Stimulated activated CD4-positive, alpha-beta T cell treated with anti-CD3 and anti-CD28 coated beads, Interleukin-4, amount 100 ng/mL, for 4 hours (primary cell): ENCODE results near the gene CAPN5.
"Not testable (repeated sequence)": the region's sequence is repeated elsewhere in the genome, so short reads cannot be mapped to it uniquely, and the experiment has no call there.

Source experiments
- DNase-seq, 2 experiments: peaks; one replicate each; pipeline ENCODE4 v3.0.0-alpha.2; 2020

The CAPN5 gene

DNA sequence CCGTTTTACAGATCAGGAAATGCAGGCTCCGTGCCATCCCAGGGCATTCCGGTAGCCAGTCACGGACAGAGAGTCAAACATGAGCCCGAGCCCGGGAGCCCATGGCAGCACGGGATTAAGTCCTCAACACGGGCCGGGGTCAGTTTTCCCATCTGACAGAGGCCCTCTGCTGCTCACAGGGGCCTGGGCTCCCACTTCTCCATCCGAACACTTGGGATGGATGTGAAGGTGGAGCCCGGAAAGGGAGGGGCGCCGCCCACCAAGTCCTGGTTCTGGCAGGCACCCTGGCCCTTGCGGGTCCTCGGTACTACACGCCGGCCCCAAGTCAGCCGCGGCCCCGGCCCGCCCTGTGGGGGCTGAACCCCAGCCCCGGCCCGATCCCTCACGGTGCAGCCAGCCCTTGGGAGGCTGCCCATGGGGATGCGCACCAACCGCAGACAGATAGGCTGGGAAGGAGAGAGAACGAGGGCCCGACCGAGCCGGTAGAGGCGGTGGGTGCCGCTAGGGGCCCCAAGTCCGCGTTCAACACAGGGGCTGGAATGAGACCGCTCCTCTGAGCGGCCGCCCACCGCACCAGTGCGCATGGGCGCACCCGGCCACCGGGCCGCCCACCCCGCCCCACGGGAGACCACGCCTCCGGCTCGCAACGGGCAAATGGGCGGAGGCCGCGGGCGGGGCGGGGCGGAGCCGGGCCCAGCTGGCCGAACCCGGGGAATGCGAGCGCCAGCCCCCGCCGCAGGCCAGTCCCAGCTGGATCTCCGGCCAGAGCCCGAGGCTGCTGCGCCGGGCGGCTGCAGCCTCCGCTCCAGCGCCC lies at the start of gene CAPN5:
CAPN5 (plus strand) TSS at position 743 of the 814 bp plus-strand sequence. CDS start 17,916 bp downstream, outside the sequence.
- peak; percentile 80 to 90 for DNase-seq

DNA sequence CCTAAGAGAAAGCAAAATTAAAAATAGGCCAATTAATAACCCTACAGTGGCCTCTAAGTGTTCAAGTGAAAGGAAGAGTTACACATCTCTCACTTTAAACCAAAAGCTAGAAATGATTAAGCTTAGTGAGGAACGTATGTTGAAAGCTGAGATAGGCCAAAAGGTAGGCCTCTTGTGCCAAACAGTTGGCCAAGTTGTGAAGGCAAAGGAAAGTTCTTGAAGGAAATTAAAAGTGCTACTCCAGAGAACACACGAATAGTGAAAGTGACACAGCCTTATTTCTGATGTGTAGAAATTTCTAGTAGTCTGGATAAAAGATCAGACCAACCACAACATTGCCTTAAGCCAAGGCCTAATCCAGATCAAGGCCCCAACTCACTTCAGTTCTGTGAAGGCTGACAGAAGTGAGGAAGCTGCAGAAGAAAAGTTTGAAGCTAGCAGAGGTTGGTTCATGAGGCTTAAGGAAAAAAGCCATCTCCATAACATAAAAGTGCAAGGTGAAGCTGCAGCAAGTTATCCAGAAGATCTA lies 48.3 kb upstream of the CAPN5 start:
- DNase-seq, result not testable (repeated sequence)

DNA sequence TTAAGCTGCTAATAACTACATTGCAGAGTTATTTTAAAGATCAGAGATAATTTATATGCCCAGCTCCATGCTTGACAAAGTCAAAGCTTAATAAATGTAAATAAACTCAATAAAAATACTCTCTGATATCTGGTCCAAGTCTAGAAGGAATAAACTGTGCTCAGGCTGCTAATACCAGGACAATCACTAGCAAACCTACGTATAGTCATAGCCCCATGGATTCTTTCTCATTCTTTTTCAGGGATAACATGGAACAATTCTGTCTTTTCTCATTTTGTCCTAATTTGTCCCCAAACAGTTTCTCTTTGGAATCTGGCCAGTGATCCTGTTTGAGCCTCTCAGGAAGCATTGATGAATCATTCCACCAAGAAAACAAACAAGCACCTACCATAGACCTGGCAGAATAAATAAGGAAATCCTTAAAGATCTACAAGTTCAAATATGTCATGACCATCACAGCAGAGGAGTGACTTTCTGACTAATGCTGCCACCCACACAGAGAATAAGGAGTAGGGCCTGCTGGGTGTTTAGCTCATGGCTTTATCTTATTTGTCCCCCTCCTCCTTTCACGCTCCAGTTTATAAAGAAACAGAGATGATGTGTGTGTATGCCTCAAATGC lies 46.7 kb upstream of the CAPN5 start:
- DNase-seq, result no peak

DNA sequence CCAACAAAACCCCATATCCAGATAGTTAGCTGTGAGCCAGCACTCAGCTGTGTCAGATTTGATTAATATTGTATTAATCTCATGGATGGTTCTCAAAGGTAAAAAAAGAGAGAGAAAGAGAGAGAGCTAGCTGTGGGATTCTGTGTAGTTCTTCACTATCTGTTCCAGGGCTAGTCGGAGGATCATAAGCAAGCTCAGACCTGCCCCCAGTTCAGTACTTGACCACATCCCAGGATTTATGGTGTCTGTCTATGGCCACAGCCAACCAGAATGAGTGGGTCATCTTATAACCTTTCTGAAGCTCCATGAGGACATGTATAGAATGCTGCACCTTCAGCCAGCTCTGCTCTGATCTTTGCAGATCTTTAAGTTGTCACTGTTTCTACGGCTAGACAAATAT lies 46.0 kb upstream of the CAPN5 start:
- DNase-seq, result no peak

DNA sequence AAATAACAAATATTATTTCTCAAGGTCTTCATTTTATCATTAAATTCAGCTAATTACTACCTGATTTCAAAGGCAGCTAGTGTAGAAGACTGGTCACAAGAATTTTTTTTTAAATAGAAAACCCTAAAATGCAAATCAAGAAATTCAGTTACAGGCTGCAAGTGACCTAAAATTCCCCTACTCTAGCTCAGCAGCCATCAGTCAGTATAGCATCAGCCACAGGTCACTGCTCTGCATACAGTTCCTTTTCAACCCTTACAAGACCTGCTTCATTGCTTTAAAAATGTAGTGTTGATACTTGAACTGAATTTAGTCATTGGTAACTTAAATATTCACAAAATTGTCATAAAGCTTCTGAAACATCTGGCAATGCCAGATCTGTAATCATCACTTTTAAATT lies 42.0 kb upstream of the CAPN5 start:
- no peak for DNase-seq

DNA sequence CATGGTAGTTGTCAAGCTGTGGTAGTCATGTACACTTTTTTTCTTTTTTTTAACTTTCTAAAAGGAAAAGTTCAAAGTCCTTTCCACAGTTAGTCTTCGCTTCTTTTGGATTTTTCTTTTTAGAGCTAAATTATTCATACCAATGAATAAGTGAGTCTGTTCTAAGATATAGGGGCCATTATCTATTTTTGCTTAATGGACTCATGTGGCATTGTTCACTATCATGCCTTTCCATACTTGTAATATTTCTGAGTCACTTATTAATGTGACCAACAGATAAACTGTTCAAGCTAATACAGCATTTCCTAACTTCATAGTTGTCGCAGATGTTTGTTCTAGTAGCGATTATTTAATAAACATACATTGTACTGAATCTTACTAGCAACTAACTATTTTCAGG lies 40.5 kb upstream of the CAPN5 start:
- no peak for DNase-seq

DNA sequence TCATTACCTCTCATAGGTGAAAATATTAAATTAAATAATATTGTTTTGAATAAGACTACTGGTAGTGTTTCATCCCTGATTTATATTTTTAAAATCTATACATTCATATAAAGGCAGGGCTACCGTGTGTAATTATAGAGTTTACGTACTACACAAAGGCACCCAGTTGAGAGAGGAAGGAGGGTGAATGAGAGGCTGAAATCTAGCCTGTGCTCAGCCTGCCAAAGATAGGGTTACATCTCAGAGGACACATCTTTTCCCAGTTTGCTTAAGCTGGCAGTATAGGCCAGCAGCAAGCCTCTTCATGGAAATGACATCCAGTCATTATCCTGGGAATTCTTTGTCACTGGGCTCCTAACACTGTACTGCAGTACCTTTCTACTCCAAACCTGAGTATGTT lies 40.0 kb upstream of the CAPN5 start:
- no peak for DNase-seq

DNA sequence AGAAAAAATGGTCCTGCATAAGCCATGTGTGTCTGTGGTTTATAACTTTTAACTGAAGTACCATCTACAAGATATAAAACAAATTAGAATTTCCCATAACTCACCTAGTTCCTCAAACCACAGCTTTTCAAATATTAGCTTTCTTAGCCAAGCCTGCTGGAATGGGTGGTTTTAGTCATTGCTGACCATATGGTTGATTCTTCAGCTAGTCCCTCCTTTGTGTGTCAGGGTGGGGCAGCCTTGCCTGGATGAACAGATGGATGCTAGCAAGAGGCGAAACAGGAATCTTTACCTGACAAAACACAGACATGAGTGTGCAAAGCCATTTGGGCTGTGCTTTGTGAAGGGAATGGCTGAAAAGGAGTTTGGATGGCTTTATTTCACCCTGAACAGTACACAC lies 39.5 kb upstream of the CAPN5 start:
- no peak for DNase-seq

DNA sequence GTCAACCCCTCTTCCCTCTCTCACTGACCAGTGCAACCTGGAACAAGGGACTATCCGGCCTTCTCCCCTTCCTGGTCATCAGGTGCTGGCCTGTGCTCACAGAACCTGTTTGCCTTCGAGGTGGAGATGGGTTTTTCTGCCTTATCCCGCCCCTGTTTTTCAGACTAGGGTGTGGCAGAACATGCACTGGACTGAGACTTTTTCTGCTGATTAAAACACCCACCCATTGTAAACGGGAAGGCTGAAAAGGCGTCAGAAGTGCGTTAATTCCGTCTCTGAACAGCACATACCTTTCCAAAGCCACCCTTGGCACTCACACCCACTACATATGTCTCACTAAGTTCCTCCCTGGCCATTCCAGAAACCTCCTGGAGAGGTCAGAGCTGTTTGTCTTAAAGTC lies 36.9 kb upstream of the CAPN5 start:
- DNase-seq, result no peak

DNA sequence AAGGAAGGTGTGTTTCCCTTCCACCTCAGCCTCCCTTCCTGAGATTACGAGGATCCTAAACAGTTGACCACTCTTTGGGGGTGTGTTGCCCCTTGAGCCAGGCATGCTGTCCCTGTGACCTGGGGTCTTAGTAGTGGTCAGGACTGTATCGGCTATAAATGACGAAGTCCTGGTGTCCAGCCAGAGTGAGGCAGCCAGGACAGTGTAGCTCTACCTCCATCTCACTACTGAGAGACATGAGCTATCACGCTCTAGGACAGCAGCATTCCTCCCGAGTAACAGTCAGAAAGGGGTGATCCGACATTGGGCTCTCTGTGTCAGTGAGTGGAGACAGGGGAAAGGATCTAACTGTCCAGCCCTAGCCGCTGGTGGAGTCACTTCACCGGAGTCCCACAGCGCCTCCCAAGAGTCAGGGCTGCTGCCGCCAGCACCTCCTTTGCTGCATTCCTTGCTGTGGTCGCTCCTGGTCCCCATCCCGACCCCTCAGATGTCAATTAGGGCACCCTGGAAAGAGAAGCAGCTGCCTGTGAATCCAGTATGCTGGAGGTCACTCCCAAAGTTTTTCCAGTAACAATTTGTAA lies 35.8 kb upstream of the CAPN5 start:
- no peak for DNase-seq

DNA sequence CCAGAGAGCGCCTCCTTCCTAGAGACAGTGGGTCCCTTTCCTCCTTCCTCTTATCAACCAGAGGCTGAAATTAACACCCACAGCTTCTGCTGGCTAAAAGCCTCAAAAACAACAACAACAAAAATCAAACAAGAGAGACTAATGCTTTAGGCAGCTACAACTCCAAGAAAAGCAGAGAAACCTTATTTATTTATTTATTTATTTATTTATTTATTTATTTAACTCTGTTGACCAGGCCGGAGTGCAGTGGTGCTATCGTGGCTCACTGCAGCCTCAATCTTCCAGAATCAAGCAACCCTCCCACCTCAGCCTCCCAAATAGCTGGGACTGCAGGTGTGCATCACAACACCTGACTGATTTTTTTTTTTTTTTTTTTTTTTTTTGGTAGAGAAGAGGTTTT lies 35.2 kb upstream of the CAPN5 start:
- no peak for DNase-seq

DNA sequence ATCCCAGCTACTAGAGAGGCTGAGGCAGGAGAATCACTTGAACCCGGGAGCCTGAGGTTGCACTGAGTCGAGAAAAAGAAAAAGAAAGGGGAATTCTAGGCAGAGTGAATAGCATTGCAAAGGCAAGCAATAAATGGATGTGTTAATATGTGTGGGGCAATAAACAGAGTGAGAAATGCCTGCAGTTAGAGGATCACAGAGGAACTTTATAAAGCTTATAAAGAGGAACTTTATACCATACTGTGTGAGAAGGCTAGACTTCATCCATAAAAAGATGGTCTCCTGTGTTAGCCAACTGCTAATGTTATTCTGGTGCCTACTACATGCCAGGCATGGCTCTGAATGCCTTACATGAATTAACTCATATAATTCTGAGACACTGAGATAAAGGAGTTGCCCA lies 31.7 kb upstream of the CAPN5 start:
- DNase-seq, result no peak

DNA sequence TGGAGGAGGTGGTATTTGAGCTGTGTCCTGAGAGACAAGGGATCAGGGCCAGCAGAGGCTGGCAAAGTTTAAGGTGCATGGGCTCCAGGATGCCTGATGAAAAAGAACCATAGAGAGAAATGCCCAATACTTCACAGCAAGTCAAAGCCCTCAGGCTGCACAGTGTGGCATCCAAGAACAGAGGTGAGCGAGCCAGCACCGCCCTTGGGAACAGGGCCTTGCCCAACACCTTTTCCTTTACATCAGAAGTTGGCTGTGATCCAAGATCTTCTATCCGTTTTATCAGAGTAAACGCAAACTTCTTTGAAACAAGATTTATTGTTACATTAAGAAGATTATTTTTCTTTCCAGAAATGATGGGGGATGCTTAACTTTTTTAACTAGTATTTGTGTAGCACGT lies 31.2 kb upstream of the CAPN5 start:
- no peak for DNase-seq

DNA sequence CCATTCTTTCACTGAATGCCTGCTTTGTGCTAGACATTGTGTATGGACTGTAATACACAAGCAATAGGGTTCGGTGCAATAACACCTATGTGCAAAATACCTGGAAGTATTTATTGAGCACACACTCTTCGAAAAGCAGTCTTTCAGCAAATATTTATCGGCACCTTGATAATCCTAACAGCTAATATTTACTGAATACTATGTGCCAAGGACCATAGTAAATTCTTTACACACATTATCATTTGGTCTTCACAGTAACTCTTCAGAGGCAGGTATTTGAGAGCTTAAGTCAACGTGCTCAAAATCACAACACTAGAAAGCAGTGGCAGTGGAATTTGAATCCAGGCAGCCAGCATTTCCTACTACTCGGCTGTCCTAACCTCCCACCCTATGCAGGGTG lies 30.4 kb upstream of the CAPN5 start:
- DNase-seq, result no peak

DNA sequence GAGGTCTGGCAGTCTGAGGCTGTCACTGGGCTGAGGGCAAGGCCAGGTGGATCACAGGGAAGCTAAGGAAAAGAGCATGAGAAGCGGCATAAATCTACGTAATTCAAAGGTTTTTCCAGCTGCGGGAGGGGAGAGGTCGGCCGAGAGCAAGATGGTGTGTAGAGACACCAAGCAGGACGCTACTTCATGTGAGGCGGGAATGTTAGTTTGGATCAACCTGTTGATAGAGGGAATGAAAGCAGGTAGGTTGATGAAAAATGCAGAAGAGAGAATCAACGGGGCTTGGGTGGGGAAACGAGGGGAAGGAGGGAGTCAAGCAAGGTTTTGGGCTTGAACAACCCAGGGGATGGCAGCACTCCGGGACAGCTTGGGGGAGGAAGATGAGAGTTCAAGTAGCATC lies 29.7 kb upstream of the CAPN5 start:
- DNase-seq, result no peak

DNA sequence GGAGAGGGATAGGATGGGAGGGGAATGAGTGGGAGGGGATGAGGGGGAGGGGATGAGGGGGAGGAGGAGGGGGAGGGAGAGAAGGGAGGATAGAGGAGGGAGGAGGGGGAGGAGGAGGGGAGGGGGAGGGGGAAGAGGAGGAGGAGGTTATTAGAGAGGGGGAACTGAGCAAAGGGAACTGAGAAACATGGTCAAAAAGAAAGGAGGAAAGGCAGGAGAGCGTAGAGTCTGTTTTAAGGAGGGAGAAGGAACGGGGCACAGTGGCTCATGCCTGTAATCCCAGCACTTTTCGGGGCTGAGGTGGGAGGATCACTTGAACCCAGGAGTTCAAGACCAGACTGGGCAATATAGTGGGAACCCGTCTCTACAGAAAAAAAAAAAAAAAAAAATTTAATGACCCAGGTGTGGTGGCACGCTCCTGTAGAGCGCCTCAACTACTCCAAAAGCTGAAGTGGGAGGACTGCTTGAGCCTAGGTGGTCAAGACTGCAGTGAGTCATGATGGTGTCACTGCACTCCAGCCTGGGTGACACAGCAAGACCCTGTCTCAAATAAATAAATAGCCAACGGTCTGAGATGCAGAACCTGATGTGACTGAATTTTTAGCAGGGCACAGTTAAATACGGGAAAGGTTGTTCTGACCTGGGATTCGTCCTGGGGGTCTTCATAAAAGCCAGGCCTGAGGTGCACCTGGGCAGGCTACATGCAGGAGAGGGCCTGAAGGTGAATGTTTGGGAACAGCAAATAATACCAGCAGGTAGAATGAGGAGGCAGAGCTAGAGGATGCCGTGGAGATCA lies 28.5 kb upstream of the CAPN5 start:
- no peak for DNase-seq

DNA sequence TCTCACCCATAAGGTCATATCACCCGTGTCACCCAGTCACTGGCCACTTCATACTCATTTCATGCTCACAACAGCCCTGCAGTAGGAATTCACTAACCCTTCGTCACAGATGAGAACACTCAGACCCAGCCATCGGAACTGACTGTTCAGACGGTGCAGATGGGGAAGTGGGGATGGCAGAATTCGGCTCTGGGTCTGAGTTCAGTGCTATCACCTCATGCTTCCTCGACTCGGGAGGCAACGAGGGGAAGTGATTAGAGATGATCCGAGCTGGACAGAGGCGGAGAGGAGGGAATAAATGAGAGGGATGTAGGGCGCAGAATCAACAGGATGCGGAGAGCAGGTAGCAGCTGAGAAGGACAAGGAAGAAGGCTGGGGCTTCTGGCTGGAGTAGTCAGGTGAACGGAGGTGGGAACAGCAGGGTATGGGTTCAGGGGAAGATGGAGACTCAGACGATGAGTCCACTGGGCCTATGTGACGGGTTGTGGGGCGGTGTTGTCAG lies 27.9 kb upstream of the CAPN5 start:
- DNase-seq, result no peak

DNA sequence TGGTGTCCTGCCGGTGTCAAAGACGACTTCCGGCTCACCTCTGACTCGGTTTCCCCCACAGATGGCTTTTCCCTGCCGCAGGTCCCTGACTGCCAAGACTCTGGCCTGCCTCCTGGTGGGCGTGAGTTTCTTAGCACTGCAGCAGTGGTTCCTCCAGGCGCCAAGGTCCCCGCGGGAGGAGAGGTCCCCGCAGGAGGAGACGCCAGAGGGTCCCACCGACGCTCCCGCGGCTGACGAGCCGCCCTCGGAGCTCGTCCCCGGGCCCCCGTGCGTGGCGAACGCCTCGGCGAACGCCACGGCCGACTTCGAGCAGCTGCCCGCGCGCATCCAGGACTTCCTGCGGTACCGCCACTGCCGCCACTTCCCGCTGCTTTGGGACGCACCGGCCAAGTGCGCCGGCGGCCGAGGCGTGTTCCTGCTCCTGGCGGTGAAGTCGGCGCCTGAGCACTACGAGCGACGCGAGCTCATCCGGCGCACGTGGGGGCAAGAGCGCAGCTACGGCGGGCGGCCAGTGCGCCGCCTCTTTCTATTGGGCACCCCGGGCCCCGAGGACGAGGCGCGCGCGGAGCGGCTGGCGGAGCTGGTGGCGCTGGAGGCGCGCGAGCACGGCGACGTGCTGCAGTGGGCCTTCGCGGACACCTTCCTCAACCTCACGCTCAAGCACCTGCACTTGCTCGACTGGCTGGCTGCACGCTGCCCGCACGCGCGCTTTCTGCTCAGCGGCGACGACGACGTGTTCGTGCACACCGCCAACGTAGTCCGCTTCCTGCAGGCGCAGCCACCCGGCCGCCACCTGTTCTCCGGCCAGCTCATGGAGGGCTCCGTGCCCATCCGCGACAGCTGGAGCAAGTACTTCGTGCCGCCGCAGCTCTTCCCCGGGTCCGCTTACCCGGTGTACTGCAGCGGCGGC lies 27.0 kb upstream of the CAPN5 start:
- peak in 1 of 2 experiments; percentile 11 for DNase-seq

DNA sequence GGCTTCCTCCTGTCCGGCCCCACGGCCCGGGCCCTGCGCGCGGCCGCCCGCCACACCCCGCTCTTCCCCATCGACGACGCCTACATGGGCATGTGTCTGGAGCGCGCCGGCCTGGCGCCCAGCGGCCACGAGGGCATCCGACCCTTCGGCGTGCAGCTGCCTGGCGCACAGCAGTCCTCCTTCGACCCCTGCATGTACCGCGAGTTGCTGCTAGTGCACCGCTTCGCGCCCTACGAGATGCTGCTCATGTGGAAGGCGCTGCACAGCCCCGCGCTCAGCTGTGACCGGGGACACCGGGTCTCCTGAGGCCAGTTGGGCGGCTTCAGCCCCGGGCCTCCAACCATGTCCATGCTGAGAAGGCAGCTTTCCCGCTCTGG lies 26.4 kb upstream of the CAPN5 start:
- no peak for DNase-seq

DNA sequence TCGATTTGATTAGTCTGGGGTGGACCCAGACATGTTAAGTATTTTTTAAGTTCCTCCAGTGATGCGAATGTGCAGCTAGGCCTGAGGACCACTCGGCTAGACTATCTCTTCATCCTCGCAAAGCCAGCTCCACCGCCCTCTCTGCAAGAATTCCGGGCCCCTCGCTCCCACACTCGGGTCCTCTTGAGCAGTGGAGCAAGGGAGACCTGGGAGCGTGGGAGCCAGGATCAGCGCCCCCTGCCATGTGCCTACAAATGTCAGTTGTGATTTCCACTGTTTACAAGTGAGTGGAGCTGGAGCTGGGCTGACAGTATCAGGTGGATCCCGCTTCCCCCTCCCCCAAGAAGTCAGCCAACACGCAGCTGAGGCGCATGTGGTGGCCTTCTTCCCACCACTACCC lies 25.9 kb upstream of the CAPN5 start:
- no peak for DNase-seq

DNA sequence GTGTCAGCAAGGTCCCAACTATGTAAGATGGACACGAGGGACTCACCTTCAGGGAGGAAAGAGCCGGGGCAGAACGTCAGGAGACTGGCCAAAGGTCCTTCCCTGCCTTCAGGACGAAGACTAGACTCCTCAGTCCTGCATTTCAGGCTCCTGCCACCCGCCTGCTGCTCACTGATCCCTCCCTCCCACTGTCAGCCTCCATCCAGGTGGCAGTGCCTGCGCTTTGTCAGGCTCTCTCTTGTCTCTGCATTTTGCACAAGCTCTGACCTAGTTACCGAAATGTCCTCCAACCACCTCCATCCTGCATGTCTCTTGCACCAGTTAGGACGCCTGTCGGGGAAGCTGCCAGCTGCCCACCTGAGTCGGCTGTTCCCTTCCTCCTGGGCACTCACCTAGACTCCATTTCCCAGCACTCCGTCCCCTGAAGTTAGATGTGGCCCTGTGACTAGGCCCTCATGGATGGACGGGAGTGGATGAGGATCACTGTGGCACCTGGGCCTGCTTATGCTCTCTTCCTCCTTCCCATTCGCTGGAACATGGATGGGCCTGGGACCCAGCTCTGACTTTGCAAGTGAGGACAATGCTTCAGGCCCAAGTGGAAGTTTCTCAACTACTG lies 24.6 kb upstream of the CAPN5 start:
- DNase-seq, result no peak

DNA sequence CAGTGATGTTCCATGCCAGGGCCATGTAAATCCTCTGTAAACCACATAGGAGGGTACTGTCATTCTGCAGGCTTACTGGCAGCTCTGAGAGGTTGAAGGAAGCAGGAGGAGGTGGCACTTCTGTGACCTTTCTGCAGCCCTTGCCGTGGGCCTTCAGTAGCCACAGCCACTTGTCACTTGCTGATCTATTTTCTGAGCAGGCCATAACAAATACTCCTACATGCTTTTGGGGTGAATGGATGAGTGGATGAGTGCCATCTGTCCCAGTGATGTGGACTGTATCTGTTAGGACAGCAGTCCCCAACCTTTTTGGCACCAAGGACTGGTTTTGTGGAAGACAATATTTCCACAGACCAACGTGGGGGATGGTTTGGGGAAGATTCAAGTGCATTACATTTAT lies 22.4 kb upstream of the CAPN5 start:
- no peak for DNase-seq
